SKM-1 treated with dmso at 0.1 percent for 144 hours (cell line): ENCODE measurements around the gene BCAR3.
"Not testable (repeated sequence)": the region's sequence is repeated elsewhere in the genome, so short reads cannot be mapped to it uniquely, and the experiment has no call there.

Source experiments
- DNase-seq: peaks from one replicate; lab custom pipeline; 2025; ENCODE audit not compliant: unreplicated experiment; lab: John Stamatoyannopoulos, UW

The BCAR3 gene

GRCh38 chr1:93690341-93690740, 8.7 kb upstream of the BCAR3 start:
- DNase-seq = no peak

GRCh38 chr1:93689521-93690223, 8.0 kb upstream of the BCAR3 start:
- no peak for DNase-seq

- DNase-seq = no peak
Observed at GRCh38 chr1:93687542-93687941, 5.9 kb upstream of the BCAR3 start.

DNA sequence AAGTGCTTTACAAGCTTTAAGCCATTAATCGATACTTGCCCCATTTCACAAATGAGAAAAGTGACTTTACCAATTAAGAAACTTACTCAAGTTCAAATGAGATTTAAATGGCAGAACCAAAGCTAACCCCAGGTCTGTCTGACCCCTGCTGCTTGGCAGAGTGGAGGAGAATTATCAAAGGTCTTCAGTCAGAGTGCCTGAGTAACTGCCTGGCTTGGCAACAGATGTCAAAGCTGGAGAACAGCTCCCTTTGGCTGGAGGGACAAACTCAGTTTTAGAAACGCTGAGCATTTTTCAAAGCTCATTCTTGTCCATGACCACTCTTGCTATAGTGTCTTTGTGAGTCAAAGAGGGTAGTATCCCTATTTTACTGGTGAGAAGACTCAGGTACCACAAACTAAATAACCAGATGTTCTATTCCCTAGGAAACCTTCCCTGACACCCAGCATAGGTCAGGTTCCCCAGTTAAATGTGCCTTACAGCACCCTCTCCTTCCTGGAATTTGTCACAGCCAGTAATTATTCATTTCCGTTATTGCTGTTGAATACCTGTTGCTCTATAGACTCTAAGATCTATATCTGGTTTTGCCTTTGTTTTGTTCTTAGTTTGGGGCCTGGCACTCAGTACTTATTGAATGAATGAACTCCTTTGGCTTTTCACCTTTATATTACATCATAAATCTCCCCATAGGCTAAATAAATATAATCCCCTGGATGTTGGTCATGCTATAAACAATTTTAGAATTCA, 5.0 kb upstream of the BCAR3 start:
- no peak for DNase-seq

DNA sequence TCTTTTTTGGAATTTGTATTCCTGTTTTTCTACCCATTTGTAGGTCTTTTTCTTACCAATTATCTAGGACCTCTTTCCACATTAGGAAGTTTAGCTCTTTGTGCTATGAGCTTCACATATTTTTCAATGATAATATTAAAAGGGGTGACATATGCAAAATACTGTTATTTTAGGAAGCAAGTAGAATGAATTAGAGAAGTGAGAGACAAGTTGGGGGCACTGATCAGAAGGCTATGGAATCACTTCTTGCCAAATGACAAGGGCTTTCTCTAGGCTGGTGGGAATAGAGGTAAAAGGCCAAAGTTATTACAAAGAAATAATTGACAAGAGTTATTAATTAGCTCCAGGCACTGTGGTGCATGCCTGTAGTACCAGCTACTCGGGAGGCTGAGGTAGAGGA, 4.3 kb upstream of the BCAR3 start:
- no peak for DNase-seq

GRCh38 chr1:93683234-93683633, 1.6 kb upstream of the BCAR3 start:
- no peak for DNase-seq

- DNase-seq = no peak
Observed at GRCh38 chr1:93681989-93682412, 364 bp upstream of the BCAR3 start.

GRCh38 chr1:93680420-93681100, 1.1 kb downstream of the BCAR3 start:
- DNase-seq = peak; percentile 7

DNA sequence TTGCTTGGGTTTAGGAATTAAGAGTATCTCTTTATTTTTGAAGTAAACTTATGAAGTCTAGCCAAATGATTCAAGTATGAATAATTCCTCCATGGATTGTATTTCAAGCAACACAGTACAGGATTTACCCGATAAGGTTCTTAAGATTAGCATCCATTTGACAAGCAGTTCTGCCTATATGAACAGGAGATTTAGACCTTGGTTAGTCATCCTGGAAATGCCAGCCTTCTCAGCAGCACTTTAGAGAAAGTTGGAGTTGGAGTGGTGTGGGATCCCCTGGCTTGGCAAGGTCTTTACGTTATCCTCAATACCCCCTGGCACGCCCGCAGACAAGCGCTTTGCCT, 1.6 kb downstream of the BCAR3 start:
- no peak for DNase-seq

GRCh38 chr1:93679546-93679945, 2.1 kb downstream of the BCAR3 start:
- DNase-seq = no peak

DNA sequence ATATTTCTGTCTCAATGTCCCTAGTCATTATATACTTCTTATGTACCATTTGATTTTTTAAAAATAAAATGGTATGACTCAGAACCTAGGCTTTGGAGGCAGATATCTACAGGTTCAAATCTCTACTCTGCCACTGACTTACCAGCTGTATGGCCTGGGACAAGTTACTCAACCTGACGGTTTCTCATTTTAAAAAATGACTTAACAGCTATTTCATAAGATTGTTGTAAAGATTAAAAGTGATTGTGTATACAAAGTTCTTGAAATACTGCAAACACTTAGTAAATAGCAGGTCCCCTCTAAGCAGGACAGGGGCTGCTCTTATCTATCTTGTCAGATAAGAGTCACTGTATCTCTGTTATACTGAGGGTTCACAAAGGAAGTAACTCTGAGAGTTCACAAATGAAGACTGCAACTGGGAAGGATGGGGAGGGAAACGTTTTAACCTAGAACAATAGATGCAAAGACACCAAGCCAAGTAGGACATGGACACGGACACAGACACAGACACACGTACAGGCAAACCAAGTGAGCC, 2.6 kb downstream of the BCAR3 start:
- no peak for DNase-seq

DNA sequence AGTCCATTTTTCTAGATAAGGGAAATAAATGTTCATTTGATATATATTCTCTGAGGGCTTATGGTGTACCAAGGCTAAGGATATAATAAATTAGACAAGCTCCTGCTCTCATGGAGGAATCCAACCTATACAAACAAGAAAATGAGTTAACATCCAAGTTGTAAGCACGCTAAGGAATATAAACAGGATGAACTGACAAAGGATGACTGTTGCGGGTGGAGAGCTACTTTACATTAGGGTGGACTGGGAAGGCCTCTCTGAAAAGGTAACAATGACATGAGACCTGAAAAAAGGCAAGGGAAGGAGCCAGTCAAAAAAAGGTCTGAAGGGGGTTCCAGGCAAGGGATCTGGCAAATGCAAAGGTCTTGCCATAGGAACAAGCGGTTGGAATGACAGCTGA, 3.1 kb downstream of the BCAR3 start:
- no peak for DNase-seq

DNA sequence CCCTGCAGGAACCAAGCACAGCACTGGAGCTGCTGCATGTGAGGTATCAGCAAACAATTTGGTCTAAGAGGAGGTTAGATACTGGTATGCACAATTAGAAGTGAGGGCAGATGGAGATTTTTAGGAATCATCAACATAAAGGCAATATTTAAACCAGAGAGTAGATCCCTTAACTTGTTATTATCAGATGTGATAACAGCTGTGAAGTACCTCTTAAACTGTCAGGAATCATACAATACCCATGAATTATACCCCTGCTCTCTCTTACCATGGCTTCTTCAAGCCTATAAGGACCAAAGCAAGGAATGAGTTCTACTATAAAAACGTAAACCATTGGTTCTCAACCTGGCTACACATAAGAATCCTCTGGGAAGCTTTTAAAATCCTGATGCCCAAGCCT, 3.9 kb downstream of the BCAR3 start:
- DNase-seq = no peak

DNA sequence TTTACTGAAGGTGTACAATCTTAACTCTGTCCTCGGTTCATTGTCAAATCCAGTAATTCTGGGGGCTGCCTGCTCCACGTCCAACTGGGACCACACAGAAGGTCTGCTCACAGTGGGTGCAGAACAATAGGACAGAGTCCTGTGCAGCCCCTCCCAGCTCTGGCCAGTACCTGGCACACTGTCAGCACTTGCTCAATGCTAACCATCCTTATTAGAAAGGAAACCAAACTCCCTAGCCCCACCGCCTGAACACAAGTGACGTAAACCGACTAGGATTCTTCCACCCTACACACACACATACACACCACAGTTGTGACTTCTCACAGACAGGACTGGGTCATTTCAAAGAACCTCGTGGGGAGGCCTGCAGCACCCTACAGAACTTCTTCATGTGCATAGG, 5.2 kb downstream of the BCAR3 start:
- DNase-seq = no peak

GRCh38 chr1:93675931-93676330, 5.7 kb downstream of the BCAR3 start:
- no peak for DNase-seq

DNA sequence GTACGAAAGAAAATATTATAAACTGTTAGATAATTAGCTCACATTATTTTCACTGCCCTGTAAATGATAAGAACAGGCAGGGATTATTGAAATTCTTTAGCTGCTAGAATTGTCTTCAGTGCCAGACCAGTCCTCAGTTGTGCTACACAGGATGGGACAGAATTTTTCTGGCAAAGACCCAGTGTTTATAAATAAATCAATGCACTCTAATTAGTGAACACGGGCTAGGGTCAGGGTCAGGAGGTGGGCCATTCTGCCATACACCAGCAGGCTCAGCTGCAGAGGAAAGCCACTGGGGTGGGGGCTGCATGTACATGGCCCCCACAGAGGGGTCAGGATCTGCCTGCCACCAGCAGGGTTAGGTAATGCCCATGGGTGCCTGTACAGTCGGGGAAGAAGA, 6.4 kb downstream of the BCAR3 start:
- DNase-seq = no peak

DNA sequence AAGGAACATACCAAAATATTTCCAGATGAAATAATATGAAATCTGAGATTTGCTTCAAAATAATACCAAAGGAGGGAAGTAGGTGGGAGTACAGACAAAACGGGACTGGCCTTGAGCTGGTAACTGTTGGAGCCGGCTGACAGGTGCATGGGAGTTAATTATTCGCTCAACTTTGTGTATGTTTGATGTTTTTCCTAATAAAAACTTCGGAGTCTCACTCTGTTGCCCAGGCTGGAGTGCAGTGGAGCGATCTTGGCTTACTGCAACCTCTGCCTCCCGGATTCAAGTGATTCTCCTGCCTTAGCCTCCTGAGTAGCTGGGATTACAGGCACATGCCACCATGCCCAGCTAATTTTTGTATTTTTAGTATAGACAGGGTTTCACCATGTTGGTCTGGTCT, 7.6 kb downstream of the BCAR3 start:
- not testable (repeated sequence) for DNase-seq

GRCh38 chr1:93673163-93673829, 8.3 kb downstream of the BCAR3 start:
- DNase-seq = no peak

GRCh38 chr1:93672477-93673162, 9.0 kb downstream of the BCAR3 start:
- DNase-seq = no peak

- DNase-seq = no peak
Observed at GRCh38 chr1:93672069-93672468, 9.6 kb downstream of the BCAR3 start.

DNA sequence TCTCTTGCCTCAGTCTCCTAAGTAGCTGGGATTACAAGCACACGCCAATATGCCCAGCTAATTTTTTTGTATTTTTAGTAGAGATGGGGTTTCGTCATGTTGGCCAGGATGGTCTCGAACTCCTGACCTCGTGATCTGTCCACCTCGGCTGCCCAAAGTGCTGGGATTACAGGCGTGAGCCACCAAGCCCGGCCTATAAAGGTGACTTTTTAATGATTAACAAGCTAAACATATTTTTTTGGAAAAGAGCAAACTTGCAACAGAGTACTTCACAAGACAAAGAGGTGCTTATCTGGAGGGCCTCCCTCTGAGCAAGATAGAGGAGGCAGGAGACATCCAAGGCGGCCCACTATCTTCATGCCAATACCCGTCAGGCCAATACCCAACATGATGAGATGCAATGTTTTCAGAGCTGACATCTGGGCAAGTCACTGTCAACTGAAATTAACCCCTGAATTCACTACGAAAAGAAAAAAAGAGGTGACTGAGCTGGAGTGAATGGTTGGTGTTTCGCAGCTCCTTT, 10.5 kb downstream of the BCAR3 start:
- no peak for DNase-seq
